Measurements from ENCODE around the gene ATXN7. TPM values are rescaled to one million over a fixed set of nuclear protein-coding genes. Genes with fewer than 3 reads are reported as not detected.

ATXN7 gene
- total RNA-seq: 12.6 TPM
- long read RNA-seq: 0 reads

- ATAC-seq (peak; percentile 90), DNase-seq (peak; percentile 83)
- intact Hi-C loops (cut with micrococcal nuclease): no loop called here
These were observed at the start of gene ATXN7, which contains the start of gene THOC7 for GRCh38 chr3:63863150-63864007. Gene ATXN7 (plus strand): TSS chr3:63863867. CDS start chr3:63912599, 48,732 bp downstream. Gene THOC7 (minus strand): TSS chr3:63863805. CDS start chr3:63863790, 15 bp downstream.

- intact Hi-C loops (cut with micrococcal nuclease): no loop called here
- DNase-seq: no peak
- no peak for ATAC-seq
These were observed 49.4 kb upstream of the ATXN7 start for GRCh38 chr3:63814237-63814636.

- intact Hi-C loops (cut with micrococcal nuclease): loop anchor here (5.0 kb wide), 1 partner anchor 465 kb away; no protein-coding TSS in a partner anchor
- ATAC-seq (no peak), DNase-seq (no peak)
These were observed 46.4 kb upstream of the ATXN7 start for GRCh38 chr3:63817225-63817624.

- ATAC-seq: peak; percentile 61
- intact Hi-C loops (cut with micrococcal nuclease): loop anchor here (5.0 kb wide), 1 partner anchor 466 kb away; no protein-coding TSS in a partner anchor
- DNase-seq: peak; percentile 40
These were observed 45.2 kb upstream of the ATXN7 start for GRCh38 chr3:63818282-63819150.

GRCh38 chr3:63819151-63819398 lies 44.6 kb upstream of the ATXN7 start, which contains the start of gene C3orf49:
Gene C3orf49 (plus strand): TSS chr3:63819299. CDS start chr3:63819472, 173 bp downstream.
- DNase-seq: no peak
- intact Hi-C loops (cut with micrococcal nuclease): loop anchor here (5.0 kb wide), 1 partner anchor 467 kb away; no protein-coding TSS in a partner anchor
- ATAC-seq: no peak

GRCh38 chr3:63824309-63824708 lies 39.4 kb upstream of the ATXN7 start:
- no peak for ATAC-seq
- DNase-seq: no peak
- intact Hi-C loops (cut with micrococcal nuclease): no loop called here

- ATAC-seq (no peak), DNase-seq (no peak)
- intact Hi-C loops (cut with micrococcal nuclease): no loop called here
These were observed 33.1 kb upstream of the ATXN7 start for GRCh38 chr3:63830526-63830925.

GRCh38 chr3:63832395-63832794 lies 31.3 kb upstream of the ATXN7 start:
- DNase-seq (no peak), ATAC-seq (no peak)
- intact Hi-C loops (cut with micrococcal nuclease): no loop called here

- no peak for DNase-seq
- intact Hi-C loops (cut with micrococcal nuclease): no loop called here
- no peak for ATAC-seq
These were observed 22.0 kb upstream of the ATXN7 start for GRCh38 chr3:63841704-63842103.

- ATAC-seq (no peak), DNase-seq (no peak)
- intact Hi-C loops (cut with micrococcal nuclease): no loop called here
These were observed 21.5 kb upstream of the ATXN7 start for GRCh38 chr3:63842127-63842526.

GRCh38 chr3:63845215-63845614 lies 18.5 kb upstream of the ATXN7 start:
- intact Hi-C loops (cut with micrococcal nuclease): no loop called here
- ATAC-seq: no peak
- DNase-seq: no peak

GRCh38 chr3:63847718-63848450 lies 15.8 kb upstream of the ATXN7 start:
- DNase-seq (no peak), ATAC-seq (no peak)
- intact Hi-C loops (cut with micrococcal nuclease): no loop called here

GRCh38 chr3:63849175-63849574 lies 14.5 kb upstream of the ATXN7 start:
- DNase-seq: no peak
- no peak for ATAC-seq
- intact Hi-C loops (cut with micrococcal nuclease): no loop called here

GRCh38 chr3:63851287-63851686 lies 12.4 kb upstream of the ATXN7 start:
- intact Hi-C loops (cut with micrococcal nuclease): no loop called here

GRCh38 chr3:63853106-63853505 lies 10.6 kb upstream of the ATXN7 start:
- DNase-seq: no peak
- intact Hi-C loops (cut with micrococcal nuclease): no loop called here
- ATAC-seq: peak; percentile 55

More at GRCh38 chr3:63851287-63851686, 12.4 kb upstream of the ATXN7 start:
- ATAC-seq: no peak
- DNase-seq: no peak

GRCh38 chr3:63855333-63855940 lies 8.2 kb upstream of the ATXN7 start:
- no peak for DNase-seq
- no peak for ATAC-seq
- intact Hi-C loops (cut with micrococcal nuclease): no loop called here

- no peak for DNase-seq
- intact Hi-C loops (cut with micrococcal nuclease): no loop called here
- ATAC-seq: no peak
These were observed 6.4 kb upstream of the ATXN7 start for GRCh38 chr3:63857311-63857710.

GRCh38 chr3:63860776-63861175 lies 2.9 kb upstream of the ATXN7 start:
- intact Hi-C loops (cut with micrococcal nuclease): no loop called here
- no peak for ATAC-seq

GRCh38 chr3:63861306-63861705 lies 2.4 kb upstream of the ATXN7 start:
- intact Hi-C loops (cut with micrococcal nuclease): no loop called here
- no peak for ATAC-seq

More at GRCh38 chr3:63860776-63861175, 2.9 kb upstream of the ATXN7 start:
- no peak for DNase-seq

More at GRCh38 chr3:63861306-63861705, 2.4 kb upstream of the ATXN7 start:
- no peak for DNase-seq

All from left ventricle myocardium superior (tissue), 1 donor.